Testis (tissue), 2 donors: ENCODE measurements around the gene FILIP1L.

Experiments
- POLR2A ChIP-seq: fragments of 450-650 bp; IDR thresholded peaks from one replicate; pipeline ENCODE4 v1.6.1; 2017; ENCODE audit warnings: antibody characterized with exemption, mild to moderate bottlenecking, moderate library complexity
- TF ChIP-seq, protein P1 (sequence below), 3 experiments: fragments of 450-650 bp in 2 of 3; fragments of 200-600 bp in 1 of 3; sonication (generic) in 1 of 3; IDR thresholded peaks; one replicate each; pipeline ENCODE4 v1.5.1; 2016 to 2019; ENCODE audit warnings: antibody characterized with exemption in 3 of 3, mild to moderate bottlenecking in 2 of 3, moderate library complexity in 1 of 3

DNA sequence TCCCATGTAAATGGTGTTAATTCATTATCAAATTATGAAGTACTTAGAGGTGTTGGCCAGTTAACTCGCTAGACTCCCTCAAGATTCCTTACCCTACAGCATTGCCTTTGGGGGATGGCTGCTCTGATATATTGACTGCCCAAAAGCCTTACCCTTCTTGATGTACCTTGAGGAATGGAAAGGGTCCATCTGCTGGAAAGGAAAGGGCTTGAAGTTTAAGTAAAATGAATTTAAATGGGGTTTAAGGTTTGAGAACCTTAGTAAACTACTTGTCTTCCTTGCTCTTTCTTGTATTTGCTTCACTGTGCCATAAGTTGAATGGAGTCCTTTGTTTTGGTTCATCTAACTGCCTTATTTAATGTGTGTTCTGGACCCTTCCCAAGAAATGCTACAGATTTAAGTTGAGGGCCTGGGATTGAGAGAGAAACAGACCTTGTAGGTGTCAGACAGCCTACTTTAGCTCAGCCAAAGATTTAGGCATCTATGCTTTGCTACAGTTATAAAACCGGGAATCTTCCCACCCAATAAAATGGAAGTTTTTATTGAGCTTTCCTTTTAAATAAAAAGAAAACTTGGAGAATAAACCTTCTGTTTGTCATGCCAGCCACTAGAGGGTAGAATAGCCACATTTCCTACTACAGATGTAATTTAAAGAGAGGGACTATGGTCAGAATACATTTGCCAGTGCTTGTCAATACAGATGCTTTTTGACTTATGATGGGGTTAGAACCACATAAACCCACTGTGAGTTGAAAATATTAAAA lies 271.3 kb downstream of the FILIP1L start:
- TF ChIP-seq, protein P1, sequence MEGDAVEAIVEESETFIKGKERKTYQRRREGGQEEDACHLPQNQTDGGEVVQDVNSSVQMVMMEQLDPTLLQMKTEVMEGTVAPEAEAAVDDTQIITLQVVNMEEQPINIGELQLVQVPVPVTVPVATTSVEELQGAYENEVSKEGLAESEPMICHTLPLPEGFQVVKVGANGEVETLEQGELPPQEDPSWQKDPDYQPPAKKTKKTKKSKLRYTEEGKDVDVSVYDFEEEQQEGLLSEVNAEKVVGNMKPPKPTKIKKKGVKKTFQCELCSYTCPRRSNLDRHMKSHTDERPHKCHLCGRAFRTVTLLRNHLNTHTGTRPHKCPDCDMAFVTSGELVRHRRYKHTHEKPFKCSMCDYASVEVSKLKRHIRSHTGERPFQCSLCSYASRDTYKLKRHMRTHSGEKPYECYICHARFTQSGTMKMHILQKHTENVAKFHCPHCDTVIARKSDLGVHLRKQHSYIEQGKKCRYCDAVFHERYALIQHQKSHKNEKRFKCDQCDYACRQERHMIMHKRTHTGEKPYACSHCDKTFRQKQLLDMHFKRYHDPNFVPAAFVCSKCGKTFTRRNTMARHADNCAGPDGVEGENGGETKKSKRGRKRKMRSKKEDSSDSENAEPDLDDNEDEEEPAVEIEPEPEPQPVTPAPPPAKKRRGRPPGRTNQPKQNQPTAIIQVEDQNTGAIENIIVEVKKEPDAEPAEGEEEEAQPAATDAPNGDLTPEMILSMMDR (IDR thresholded peaks at IDR 0.05), result peak; percentile 61 to 76 (median 70)
- TF ChIP-seq POLR2A, result no peak
